T-helper 2 cell treated with Interferon-gamma antibody and Interleukin-4, amounts not matched to agents 5 μg/mL and 100 μg/mL, for 36 hours (primary cell): Measurements from ENCODE around the gene MUTYH.
"Not testable (repeated sequence)": the region's sequence is repeated elsewhere in the genome, so short reads cannot be mapped to it uniquely, and the experiment has no call there.

Source experiments
- DNase-seq: peaks from one replicate; pipeline ENCODE4 v3.0.0; 2021; ENCODE audit warnings: low spot score
- H3K27ac Mint-ChIP-seq: one replicate; pipeline ENCODE4 v1.8.0; 2021; ENCODE audit warnings: mild to moderate bottlenecking, mixed read lengths
- H3K27me3 Mint-ChIP-seq: one replicate; pipeline ENCODE4 v1.8.0; 2021; ENCODE audit warnings: low read depth, mixed read lengths
- H3K36me3 Mint-ChIP-seq: one replicate; pipeline ENCODE4 v1.8.0; 2021; ENCODE audit warnings: low read depth, mixed read lengths
- H3K4me1 Mint-ChIP-seq: one replicate; pipeline ENCODE4 v1.8.0; 2021; ENCODE audit warnings: low read depth, mixed read lengths
- H3K4me3 Mint-ChIP-seq: one replicate; pipeline ENCODE4 v1.8.0; 2022; ENCODE audit warnings: mild to moderate bottlenecking, moderate library complexity, mixed read lengths
- H3K9me3 Mint-ChIP-seq: one replicate; pipeline ENCODE4 v1.8.0; 2021; ENCODE audit warnings: mixed read lengths

Gene MUTYH

DNA sequence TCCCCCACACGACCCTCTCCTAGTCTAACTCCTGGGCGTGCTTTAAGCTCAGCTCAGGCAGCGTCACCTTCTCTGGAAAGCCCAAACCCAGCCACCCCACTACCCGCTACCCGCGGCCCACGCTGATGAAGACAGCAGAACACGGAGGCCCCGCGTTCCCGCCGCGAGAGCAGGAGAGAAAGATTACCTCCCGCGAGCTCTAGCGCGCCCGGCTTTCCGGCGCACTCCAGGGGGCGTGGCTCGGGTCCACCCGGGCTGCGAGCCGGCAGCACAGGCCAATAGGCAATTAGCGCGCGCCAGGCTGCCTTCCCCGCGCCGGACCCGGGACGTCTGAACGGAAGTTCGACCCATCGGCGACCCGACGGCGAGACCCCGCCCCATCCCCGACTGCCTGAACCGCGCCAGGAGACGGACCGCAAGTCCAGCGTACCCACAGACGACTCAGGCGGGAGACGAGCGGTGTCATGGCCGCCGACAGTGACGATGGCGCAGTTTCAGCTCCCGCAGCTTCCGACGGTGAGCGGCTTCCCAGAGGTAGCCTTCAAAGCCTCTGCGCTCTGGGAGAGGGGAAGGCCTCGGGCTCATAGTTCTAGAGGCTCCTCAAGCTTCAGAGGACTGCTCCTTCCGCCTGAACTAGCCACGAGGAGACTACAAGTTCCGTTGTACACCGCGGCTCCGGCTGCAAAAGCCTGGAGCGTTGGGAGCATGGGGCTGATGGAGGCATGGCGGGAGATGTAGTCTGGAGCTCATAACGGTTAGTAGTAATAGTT is at the start of gene MUTYH, which contains the start of gene TOE1:
Gene MUTYH (minus strand): TSS at position 652 of the 770 bp plus-strand sequence. CDS start 5,935 bp downstream, outside the sequence.
Gene TOE1 (plus strand): TSS at position 382 of the 770 bp plus-strand sequence. CDS start 83 bp downstream, at position 465.
- Mint-ChIP-seq H3K27ac (peak within 1 kb of the TSS; percentile 99), H3K9me3 (peaks cover 5% of the 10 kb centered on the region), H3K4me1 (peaks cover 34% of the 10 kb centered on the region), H3K4me3 (peak within 1 kb of the TSS; percentile 99), H3K27me3 (no peaks in the 10 kb centered on the region), H3K36me3 (peaks cover 43% of the 10 kb centered on the region)
- DNase-seq, result peak; percentile 98

DNA sequence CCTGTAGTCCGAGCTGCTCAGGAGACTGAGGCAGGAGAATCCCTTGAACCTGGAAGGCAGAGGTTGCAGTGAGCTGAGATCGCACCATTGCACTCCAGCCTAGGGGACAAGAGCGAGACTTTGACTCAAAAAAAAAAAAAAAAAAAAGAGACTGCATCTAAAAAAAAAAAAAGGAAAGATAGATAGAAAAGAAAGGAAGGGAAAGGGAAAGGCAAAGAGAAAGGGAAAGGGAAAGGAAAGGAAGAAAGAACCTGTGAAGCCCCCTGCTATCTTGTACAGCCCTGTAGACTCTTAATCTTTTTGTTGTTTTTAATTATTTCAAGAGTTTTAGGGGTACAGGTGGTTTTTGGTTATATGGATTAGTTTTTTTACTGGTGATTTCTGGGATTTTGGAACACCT is 46.0 kb upstream of the MUTYH start:
- no peak for DNase-seq
- Mint-ChIP-seq H3K36me3 (no peaks in the 10 kb centered on the region), H3K4me3 (no peak overlapping the region), H3K27ac (no peak overlapping the region), H3K9me3 (no peaks in the 10 kb centered on the region), H3K27me3 (no peaks in the 10 kb centered on the region), H3K4me1 (no peaks in the 10 kb centered on the region)

DNA sequence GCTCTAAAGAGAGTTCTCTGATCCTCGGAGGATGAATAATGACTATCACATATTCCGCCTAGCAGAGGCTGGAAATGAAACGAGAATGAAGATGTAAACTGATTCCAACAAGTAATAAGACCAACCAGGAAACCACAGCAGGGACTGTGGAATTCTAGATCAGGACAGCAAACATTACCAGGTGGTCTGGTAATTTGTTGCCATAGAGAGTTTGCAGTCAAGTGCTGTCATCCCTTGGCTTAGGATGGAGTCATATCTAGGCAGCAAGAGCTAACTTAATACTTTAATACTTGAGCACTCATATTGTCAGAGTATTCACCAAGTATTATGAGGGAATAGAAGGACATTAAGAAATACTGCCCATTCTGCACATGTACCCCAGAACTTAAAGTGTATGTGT is 45.1 kb upstream of the MUTYH start:
- Mint-ChIP-seq H3K27ac (no peak overlapping the region), H3K27me3 (peaks cover 2% of the 10 kb centered on the region), H3K4me1 (no peaks in the 10 kb centered on the region), H3K36me3 (no peaks in the 10 kb centered on the region), H3K4me3 (no peak overlapping the region), H3K9me3 (no peaks in the 10 kb centered on the region)
- no peak for DNase-seq

DNA sequence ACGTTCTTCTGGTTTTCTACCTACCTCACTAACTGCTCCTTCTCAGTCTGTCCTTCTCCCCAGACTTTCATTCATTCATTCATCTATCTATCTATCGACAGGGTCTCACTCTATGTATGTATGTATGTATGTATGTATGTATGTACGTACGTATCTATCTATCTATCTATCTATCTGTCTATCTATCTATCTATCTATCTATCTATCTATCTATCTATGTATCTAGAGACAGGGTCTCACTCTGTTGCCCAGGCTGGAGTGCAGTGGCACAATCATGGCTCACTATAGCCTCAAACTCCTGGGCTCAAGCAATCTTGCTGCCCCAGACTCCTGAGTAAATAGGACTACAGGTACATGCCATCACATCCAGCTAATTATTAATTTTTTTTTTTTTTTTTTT is 44.0 kb upstream of the MUTYH start:
- not testable (repeated sequence) for H3K4me3 Mint-ChIP-seq, H3K4me1 Mint-ChIP-seq, H3K9me3 Mint-ChIP-seq, H3K27me3 Mint-ChIP-seq, H3K36me3 Mint-ChIP-seq, H3K27ac Mint-ChIP-seq, DNase-seq

DNA sequence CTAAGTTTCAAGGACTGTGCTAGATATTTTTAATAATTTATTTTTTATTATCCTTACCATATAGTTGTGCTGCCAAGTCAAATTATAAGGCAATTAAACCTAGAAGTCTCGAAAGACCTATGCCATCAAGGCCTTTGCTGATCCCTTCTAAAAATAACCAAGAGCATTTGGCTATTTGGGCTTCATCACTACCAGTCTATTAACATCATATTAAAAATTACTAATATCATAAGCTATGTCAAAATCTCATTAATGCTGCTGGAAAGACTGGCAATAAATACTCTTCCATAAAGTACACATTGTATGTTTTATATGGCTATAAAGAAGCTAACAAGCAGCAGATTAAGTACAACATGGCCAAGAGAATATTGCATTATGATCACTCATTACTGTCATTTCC is 43.0 kb upstream of the MUTYH start:
- Mint-ChIP-seq H3K27ac (no peak overlapping the region), H3K36me3 (no peaks in the 10 kb centered on the region), H3K4me3 (no peak overlapping the region), H3K27me3 (peaks cover 2% of the 10 kb centered on the region), H3K4me1 (no peaks in the 10 kb centered on the region), H3K9me3 (no peaks in the 10 kb centered on the region)
- no peak for DNase-seq

DNA sequence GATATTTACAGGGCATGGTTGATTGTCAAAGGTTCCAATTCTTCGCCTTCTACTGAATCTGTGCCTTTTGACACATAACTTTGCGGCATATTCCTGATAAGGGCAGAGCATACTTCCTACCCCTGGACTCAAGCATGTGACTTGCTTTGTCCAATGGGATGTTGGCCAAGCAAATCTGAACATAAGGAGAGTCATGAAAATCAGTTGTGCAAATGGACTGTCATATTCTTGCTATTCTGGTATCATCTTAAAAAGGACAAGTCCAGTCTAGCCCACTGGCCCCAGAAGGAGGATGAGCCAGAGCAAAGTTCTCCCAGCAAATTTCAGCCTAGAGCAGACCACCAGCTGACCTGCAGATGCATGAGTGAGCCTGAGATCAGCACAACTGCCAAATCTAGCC is 41.0 kb upstream of the MUTYH start:
- no peak overlapping the region for H3K27ac Mint-ChIP-seq
- H3K4me3 Mint-ChIP-seq, result no peak overlapping the region
- H3K27me3 Mint-ChIP-seq, result peaks cover 2% of the 10 kb centered on the region
- no peaks in the 10 kb centered on the region for H3K36me3 Mint-ChIP-seq
- no peaks in the 10 kb centered on the region for H3K4me1 Mint-ChIP-seq
- H3K9me3 Mint-ChIP-seq, result no peaks in the 10 kb centered on the region
- no peak for DNase-seq

DNA sequence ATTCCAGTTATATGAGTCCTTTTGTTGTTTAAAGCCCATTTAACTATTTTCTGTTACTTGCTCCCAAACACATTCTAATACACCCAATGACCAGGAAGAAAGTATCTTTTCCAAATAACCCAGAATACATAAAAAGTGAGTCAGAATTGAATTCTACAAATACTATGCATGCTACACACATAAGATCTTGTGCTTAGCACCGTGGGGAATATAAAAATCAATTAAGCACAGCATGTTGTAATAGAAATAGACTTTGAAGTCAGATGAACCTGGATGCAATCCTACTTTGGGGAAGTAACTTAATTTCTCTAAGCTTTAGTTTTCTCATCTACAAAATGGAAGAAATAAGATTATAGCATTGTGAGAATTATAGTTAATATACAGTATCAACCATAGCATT is 40.5 kb upstream of the MUTYH start:
- Mint-ChIP-seq H3K36me3 (no peaks in the 10 kb centered on the region), H3K9me3 (no peaks in the 10 kb centered on the region), H3K27me3 (peaks cover 2% of the 10 kb centered on the region), H3K4me3 (no peak overlapping the region), H3K27ac (no peak overlapping the region), H3K4me1 (no peaks in the 10 kb centered on the region)
- no peak for DNase-seq

DNA sequence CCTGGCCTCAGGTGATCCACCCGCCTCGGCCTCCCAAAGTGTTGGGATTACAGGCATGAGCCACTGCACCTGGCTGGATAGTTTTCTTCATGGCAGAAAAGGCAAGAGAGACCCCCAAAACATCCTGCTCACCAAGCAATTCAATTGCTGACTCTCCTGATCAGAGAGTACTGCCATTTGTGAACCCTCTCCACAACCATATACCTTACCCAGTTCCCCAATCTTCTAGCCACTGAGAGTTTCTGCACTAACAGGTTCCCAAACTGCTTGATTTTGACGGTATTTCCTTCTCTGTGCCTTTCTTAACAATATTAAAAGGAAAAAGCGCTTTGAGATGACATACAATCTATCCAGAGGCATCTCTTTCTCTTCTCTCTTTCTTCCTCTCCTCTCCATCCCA is 39.9 kb upstream of the MUTYH start:
- Mint-ChIP-seq H3K9me3 (no peaks in the 10 kb centered on the region), H3K4me3 (no peak overlapping the region), H3K27me3 (peaks cover 4% of the 10 kb centered on the region), H3K36me3 (no peaks in the 10 kb centered on the region), H3K4me1 (no peaks in the 10 kb centered on the region), H3K27ac (no peak overlapping the region)
- no peak for DNase-seq

DNA sequence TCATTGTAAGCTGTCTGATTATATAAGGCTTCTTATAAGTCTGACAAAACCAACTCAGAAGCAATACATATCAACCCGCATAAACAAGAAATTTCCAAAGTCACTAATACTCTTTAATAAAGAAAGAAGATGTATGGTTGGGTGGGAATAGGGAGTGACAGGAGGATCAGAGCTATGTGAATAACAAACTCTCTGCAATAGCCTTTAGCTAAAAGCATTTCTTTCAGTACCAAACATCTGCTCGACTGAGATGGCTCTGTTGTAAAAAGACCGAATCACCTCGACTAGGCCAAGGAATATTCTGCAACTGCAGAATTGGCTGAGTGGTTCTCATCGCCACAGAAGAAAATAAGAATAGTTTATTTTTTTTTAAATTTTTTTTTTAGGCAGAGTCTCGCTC is 39.3 kb upstream of the MUTYH start:
- no peaks in the 10 kb centered on the region for H3K4me1 Mint-ChIP-seq
- no peaks in the 10 kb centered on the region for H3K36me3 Mint-ChIP-seq
- no peaks in the 10 kb centered on the region for H3K9me3 Mint-ChIP-seq
- DNase-seq, result no peak
- H3K4me3 Mint-ChIP-seq, result no peak overlapping the region
- H3K27me3 Mint-ChIP-seq, result peaks cover 4% of the 10 kb centered on the region
- H3K27ac Mint-ChIP-seq, result no peak overlapping the region

DNA sequence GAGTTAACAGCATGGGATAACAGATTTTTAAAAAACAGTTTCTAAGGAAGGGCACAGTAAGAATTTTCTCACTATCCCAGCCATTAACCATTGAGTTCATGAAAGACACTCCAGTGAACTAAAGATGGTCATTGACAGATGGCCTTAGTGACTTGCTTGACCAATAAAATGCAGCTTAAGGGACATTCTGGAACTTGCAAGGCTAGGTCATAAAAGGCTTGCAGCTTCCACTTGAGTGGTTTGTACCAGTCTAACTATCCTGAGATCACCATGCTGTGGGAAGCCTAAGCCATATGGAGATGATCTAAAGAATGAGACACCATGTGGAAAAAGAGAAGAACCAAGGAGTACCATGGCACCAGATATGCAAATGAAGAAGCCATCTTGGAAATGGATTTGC is 37.9 kb upstream of the MUTYH start:
- Mint-ChIP-seq H3K4me3 (no peak overlapping the region), H3K27ac (no peak overlapping the region), H3K36me3 (no peaks in the 10 kb centered on the region), H3K9me3 (no peaks in the 10 kb centered on the region), H3K27me3 (peaks cover 4% of the 10 kb centered on the region), H3K4me1 (peaks cover 2% of the 10 kb centered on the region)
- no peak for DNase-seq

DNA sequence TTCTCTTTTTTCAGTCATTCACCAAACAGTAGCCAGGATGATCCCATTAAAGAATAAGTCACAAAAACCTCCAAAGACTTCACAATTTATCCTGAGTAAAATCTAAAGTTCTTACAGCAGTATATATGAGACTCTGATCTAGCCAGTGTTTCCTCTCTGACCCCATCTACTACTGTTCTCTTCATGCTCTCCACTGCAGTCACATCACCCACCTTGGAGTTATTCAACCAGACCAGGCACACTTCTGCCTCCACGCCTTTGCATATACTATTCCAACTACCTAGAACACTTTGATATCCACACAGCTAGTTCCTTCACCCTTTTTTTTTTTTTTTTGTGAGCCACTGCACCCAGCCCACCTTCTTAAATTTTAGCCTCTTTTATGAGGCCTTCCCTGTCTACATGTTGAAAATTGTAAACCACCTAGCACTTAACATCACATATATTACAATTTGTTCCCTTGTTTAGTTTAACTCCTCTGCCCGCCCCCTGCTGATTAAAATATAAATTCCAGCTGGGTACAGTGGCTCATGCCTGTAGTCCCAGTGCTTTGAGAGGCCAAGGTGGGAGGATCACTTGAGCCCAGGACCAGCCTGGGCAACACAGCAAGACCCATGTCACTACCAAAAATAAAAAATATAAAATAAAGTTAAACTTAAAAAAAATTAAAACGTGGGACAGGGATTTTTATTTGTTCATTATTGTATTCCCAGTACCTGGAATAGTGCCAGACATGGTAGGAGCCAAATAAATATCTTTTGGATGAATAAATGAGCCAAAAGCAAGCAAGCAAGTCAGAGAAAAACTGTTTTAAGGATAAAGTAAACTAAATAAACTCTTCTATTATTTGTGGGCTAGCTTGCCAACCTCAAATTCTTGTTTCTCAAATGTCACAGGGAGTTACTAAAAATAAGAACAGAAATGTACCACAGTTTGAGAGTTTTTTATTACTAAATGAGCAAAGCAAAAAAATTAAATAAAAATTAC is 35.2 kb upstream of the MUTYH start:
- Mint-ChIP-seq H3K27ac (no peak overlapping the region), H3K9me3 (no peaks in the 10 kb centered on the region), H3K4me3 (no peak overlapping the region), H3K36me3 (no peaks in the 10 kb centered on the region), H3K4me1 (peaks cover 4% of the 10 kb centered on the region), H3K27me3 (peaks cover 2% of the 10 kb centered on the region)
- DNase-seq, result no peak

DNA sequence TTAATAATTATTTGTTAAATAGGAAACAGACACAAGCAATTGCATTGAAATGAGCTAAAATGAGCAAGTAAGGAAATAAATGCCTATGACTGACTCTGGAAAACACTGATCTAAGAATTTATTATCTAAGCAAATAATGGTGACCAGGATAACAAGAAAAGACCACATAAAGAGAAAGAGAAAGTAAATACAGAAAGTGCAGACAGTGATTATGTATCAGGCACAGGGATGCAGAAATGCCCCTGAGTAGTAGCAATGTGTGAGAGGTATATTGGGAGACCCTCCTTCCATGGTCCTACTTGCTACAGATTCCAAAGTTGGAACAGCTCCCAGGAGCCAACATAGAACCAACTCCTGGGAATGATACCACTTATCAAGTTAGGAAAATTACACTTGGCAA is 33.3 kb upstream of the MUTYH start:
- Mint-ChIP-seq H3K4me3 (no peak overlapping the region), H3K27me3 (peaks cover 2% of the 10 kb centered on the region), H3K4me1 (peaks cover 4% of the 10 kb centered on the region), H3K27ac (no peak overlapping the region), H3K36me3 (no peaks in the 10 kb centered on the region), H3K9me3 (no peaks in the 10 kb centered on the region)
- no peak for DNase-seq

DNA sequence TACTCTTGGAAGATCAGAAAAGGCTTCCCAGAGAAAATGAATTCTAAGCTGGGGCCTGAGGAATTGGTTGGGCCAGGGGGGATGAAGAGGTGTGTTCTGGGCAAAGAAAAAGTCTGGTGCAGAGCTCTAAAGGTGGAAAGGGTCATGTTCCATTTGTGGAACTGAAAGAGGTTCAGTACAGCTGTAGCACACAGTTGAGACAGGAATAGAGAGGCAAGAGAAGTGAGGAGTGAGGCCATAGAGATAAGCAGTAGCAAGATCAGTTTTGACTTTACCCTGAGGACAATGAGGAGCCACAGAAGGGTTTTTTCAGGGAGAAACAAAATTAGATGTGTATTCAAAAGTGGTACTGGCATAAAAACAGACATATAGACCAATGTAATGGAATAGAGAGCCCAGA is 30.3 kb upstream of the MUTYH start:
- peaks cover 2% of the 10 kb centered on the region for H3K27me3 Mint-ChIP-seq
- no peak for DNase-seq
- H3K36me3 Mint-ChIP-seq, result no peaks in the 10 kb centered on the region
- H3K9me3 Mint-ChIP-seq, result no peaks in the 10 kb centered on the region
- no peak overlapping the region for H3K27ac Mint-ChIP-seq
- no peak overlapping the region for H3K4me3 Mint-ChIP-seq
- peaks cover 4% of the 10 kb centered on the region for H3K4me1 Mint-ChIP-seq

DNA sequence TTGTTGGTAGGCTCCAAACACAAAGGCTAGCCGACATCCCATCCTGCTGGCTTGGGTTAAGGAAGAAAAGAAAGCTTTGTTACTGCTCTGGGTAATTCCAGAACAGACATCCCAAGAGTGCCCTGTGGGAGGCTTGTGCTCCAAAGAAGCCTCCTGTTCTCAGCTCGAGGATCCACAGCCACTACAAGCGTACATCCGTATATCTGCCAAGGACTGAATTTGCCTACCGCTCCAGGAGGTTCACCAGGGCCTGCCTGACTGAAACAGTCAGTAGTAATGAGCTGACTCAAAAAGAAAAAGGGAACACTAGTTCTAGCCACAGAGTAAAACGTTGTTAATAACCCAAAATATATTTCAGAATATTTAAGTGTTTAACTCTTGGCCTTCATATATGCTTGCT is 24.8 kb upstream of the MUTYH start:
- H3K27ac Mint-ChIP-seq, result no peak overlapping the region
- peaks cover under 1% of the 10 kb centered on the region for H3K4me1 Mint-ChIP-seq

More for the DNA sequence above, 24.8 kb upstream of the MUTYH start:
- Mint-ChIP-seq H3K27me3 (no peaks in the 10 kb centered on the region), H3K9me3 (no peaks in the 10 kb centered on the region), H3K36me3 (no peaks in the 10 kb centered on the region), H3K4me3 (no peak overlapping the region)
- no peak for DNase-seq
